GM21717 (cell line): ENCODE measurements around the gene KAT6B.

Experiments used
- ATAC-seq: cut with Tn5 transposase; IDR thresholded peaks from one replicate; pipeline ENCODE4 v1.9.1; 2021; ENCODE audit warnings: mild to moderate bottlenecking, moderate library complexity; ENCODE audit not compliant: unreplicated experiment

The KAT6B gene

GRCh38 chr10:74822521-74823089, 3.8 kb upstream of the KAT6B start:
- no peak for ATAC-seq

- no peak for ATAC-seq
These were observed 2.6 kb upstream of the KAT6B start for GRCh38 chr10:74823791-74824183.

DNA sequence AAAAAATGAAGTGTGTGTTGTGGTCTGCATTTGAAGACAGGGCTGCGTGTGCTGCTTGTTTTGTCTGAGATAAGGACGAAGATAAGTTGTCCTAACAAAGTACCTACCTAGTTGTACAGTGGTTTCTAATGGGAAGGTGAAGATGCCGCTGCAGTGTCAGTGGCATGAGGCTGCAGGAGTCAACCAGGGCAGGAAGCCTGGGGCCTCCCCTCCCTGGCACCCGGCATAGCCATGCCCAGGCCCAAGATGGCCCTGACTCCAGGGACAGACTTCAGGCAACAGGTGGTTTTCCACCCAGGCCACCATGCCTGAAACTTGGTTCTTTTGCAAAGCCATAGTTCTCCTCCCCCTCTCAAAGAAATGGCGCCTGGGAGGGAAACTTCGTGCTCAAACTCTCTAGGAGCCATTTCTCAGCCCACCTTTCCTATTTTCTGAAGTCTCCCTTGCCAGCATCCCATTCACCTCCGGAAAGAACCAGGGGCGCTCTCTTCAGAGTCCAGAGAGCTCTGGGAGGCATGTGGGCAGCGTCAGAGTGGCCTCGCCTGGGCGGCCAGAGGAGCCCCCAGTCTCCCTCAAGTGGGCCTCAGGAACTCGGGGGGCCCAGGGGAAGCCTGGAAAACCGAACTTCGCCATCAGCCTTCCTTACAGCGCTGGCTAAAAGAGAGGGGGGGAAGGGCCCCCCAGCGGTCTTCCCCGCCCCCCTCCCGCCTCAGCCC, 2.1 kb upstream of the KAT6B start:
- no peak for ATAC-seq

DNA sequence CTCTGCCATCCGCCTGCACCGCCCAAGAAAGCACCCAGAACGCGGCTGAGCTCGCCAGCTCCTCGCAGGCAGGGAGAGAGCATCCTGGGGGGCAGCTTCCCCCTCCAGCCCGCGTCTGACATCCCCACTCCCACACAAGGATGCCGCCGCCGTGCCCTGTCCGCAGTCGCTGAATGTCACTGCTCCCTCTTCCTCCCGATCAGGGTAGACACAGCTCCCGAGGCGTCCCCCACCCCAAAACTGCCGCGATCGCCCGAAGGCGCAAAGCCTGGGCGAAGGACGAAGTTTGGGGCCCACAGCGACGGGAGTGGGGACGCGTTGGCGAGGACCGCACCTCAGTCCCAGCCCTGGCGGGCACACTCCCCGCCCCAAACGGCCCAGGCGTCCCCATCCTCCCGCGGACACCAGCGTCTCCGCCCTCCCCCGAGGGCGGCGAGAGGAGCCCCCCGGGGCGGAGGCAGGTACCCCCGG, 1.5 kb upstream of the KAT6B start:
- ATAC-seq = no peak

- ATAC-seq = peak; percentile 1
These were observed 844 bp upstream of the KAT6B start for GRCh38 chr10:74825371-74826141.

- no peak for ATAC-seq
These were observed 643 bp downstream of the KAT6B start for GRCh38 chr10:74827045-74827441.

DNA sequence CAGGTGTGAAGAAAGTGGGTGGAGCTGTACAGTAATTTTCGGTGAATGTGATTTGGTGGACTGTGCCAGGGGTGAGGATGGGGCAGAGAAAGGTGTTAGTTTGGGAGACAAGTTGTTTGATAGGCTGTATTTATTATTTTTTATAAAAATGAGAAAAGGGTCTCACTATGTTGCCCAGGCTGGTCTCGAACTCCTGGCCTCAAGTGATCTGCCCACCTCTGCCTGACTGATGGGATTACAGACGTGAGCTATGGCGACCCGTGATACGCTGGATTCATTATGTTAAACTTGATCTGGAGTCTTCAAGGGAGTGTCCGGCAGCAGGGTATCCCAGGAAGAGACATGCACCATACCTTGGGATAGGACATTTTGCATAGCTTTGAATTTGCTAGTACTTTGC, 1.3 kb downstream of the KAT6B start:
- no peak for ATAC-seq

DNA sequence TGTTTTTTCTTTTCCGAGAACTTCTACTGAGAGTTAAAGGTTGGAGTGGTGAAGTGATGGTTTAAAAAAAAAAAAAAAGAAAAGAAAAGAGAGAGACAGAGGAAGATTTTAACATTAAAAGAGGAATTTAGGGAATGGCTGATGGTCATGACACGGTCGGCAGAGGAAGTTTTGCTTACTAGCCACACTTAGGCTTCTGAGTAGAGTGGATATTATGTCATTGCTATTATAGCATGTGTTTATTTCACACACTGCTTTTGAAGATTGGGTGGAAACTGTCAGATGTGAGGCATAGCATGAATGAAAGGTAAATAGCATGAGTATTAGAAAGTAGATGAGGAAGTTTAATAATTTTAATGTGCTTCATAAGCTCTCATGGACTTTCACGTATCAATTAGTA, 2.5 kb downstream of the KAT6B start:
- ATAC-seq = no peak

GRCh38 chr10:74831518-74832120, 5.2 kb downstream of the KAT6B start:
- ATAC-seq = no peak

DNA sequence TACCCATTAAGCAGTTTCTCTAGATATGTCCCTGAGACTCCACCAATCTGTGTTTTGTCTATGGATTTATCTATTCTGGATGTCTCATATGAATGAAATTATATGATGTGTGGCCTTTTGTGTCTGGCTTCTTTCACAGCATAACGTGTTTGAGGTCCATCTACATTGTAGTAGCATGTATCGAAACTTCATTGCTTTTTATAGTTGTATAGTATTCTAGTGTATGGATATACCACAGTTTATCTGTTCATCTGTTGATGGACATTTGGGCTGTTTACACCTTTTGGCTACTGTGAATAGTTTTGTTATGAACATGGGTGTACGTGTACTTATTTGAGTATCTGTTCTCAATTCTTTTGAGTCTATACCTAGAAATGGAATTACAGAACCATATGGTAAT, 9.6 kb downstream of the KAT6B start:
- no peak for ATAC-seq

DNA sequence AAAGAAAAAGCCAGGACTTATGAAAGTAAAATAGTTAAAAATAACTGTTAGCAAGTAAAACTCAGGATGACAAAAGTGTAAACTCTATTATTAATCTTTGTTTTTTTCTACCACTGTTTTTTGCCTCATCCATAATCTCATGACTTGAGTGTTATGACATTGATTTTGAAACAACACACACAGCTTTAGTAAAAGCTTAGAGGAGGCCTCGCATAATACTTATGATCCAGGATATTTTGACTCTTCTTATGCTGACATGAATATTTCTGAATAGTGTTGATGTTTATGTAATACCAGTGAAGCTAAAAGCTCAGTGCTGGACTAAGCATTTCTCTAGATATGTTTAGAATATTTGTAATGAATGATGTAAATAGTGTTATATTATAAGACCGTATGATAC, 10.5 kb downstream of the KAT6B start:
- ATAC-seq = no peak

DNA sequence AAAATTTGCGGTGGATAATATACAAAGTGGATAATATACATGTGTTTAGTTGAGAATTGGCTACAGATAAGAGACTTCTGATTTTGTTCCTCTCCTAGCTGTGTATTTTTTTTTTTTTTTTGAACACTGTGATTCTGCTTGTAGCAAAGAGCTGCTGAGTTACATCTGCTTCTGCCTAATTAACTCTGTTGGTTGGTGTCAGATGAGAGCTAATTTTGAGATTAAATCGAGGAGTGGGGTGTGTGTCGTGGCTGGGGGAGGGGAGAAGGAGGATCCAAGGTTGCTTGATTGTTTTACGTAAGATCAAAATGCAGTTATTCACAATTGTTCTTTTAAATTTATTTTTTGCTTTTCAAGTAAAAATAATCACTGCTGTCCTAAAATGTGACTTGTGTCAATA, 11.3 kb downstream of the KAT6B start:
- ATAC-seq = no peak

DNA sequence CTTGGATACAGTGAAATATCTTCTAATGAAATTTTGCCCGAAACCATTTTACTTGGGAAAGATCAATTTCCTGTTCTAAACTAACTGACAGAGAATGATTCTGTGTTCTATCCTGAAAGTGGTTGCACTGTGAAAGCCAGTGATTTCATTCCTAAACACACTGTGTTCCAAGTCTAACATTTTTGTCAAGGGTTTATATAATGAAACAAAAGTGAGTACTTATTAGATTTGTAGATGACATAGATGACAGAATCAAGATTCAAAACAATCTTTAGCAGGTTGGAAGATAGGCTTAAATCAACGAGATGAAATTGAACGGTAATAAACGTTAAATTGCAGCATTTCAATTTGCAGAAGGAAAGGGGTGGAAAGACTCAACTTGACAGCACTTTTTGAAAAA, 13.3 kb downstream of the KAT6B start:
- ATAC-seq = no peak

DNA sequence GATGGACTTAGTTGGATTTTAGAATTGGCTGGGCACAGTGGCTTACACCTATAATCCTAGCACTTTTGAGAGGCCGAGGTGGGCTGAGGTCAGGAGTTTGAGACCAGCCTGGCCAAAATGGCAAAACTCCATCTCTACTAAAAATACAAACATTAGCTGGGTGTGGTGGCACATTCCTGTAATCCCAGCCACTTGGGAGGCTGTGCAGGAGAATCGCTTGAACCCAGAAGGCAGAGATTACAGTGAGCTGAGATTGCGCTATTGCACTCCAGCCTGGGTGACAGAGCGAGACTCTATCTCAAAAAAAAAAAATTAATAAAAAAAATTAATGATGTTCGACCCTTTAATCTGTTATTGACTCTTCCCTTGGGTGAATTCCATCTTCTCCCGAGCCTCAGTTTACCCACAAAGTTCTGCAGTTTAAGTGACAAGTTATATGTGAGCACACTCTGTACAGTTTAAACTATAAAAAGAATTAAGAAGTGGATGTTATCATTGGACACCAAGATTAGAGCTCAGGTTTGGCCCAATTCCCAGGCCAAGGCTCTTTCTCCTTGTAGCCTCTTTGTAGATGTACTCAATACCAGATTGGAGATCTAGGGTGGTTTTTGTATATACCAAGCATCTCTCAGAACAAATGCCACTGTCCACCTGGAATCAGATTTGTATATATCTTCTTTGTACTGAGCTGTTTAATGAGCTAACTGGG, 15.0 kb downstream of the KAT6B start:
- ATAC-seq = no peak

- ATAC-seq = no peak
These were observed 16.0 kb downstream of the KAT6B start for GRCh38 chr10:74842301-74842954.

DNA sequence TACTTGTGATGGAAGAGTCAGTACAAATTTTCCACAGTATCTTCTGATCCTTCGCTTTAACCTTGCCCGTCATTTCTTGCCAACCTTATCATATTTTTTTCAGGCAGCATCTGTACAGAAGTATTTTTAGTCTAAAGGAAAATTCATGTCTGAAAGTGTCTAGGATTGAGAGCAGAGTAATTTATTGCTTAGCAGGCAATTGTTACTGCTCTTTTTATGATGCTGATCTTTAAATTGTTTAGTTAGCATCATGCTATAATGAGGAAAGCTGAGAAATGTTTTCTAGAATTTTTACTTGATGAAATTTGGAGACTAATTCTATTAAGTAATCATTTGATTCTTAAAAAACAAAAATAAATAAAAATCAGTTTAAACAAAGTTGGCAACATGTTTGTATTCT, 20.6 kb downstream of the KAT6B start:
- ATAC-seq = no peak

GRCh38 chr10:74851831-74852230, 25.4 kb downstream of the KAT6B start:
- ATAC-seq = no peak

GRCh38 chr10:74852381-74852780, 26.0 kb downstream of the KAT6B start:
- ATAC-seq = no peak

- no peak for ATAC-seq
These were observed 28.2 kb downstream of the KAT6B start for GRCh38 chr10:74854610-74855009.

DNA sequence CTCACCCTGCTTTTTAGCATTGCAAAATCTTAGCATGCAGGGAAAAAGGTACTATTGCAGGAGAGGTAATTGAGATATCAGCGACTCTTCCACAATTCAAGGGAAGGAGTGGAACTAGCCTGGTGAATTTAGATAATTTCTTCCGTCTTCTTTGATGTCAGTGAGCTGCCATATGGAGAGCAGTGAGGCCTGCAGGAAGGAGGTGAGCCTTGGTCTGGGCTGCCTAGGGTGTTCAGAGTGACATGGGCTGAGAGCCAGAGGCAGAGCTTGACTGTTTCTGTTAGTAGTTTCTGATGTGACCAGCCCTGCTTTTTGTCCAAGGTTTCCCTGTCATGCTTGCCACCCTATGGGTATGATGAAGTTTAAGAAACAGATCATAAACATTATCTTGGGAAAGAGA, 28.6 kb downstream of the KAT6B start:
- ATAC-seq = no peak

DNA sequence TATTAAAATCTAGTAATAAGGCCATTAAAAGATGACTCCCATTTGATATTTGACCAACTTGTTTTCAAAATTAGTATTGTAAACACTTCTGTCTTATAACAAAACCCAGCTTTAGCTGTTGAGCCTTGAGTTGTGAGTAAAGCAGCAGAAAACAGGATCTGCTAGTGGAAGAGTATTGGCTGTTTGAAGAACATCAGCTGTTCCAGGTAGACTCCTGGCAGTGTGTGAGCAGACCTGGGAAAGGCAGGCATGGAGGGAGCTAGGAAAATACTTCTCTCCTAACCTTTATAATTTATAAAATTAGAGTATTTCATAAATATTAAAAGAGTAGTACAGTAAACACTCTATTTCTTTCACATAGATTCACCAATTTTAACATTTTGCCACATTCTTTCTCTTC, 29.0 kb downstream of the KAT6B start:
- ATAC-seq = no peak
